K562 (cell line): ENCODE measurements around the gene FCGR3A.
"Not testable (repeated sequence)": the region's sequence is repeated elsewhere in the genome, so short reads cannot be mapped to it uniquely, and the experiment has no call there.

ENCODE experiments used
- CTCF ChIP-seq, 3 experiments: IDR thresholded peaks in 2 of 3; conservative IDR thresholded peaks in 1 of 3; 2 replicates each; pipeline ENCODE4 v1.5.1; 2011 to 2012; ENCODE audit warnings: low read length in 3 of 3, mild to moderate bottlenecking in 3 of 3, control low read depth in 2 of 3, improper control_type of control experiment in 1 of 3, inconsistent platforms in 1 of 3, low read depth in 1 of 3, mixed read lengths in 1 of 3, moderate library complexity in 1 of 3; ENCODE audit not compliant: insufficient read depth in 2 of 3
- E2F5 ChIP-seq: sonication (generic); formaldehyde crosslinking; IDR thresholded peaks from 2 replicates; pipeline ENCODE4 v1.8.0; 2022; ENCODE audit warnings: mild to moderate bottlenecking, missing genetic modification reagents
- HMG20A ChIP-seq: fragments of 450-650 bp; formaldehyde crosslinking; conservative IDR thresholded peaks from 2 replicates; pipeline ENCODE4 v1.4.0; 2020; ENCODE audit warnings: mild to moderate bottlenecking, mixed read lengths
- TCF7L2 ChIP-seq: fragments of 150-350 bp; IDR thresholded peaks from 2 replicates; pipeline ENCODE4 v1.6.1; 2016; ENCODE audit warnings: low read depth, mild to moderate bottlenecking, low read length, moderate library complexity

- not testable (repeated sequence) for TF ChIP-seq E2F5 (CRISPR knock-in tag); CTCF (IDR thresholded peaks at IDR 0.05 in 2 of 3, conservative IDR thresholded peaks at IDR 0.05 in 1 of 3; ENCODE audit: insufficient read depth in 2 of 3, low read depth in 1 of 3, low read length in 3 of 3); HMG20A; TCF7L2
Observed at GRCh38 chr1:161538925-161539479, 10.6 kb downstream of the FCGR3A start.
